Measurements from ENCODE around the gene LIMS1.
"Not testable (repeated sequence)": the region's sequence is repeated elsewhere in the genome, so short reads cannot be mapped to it uniquely, and the experiment has no call there.

LIMS1 gene

DNA sequence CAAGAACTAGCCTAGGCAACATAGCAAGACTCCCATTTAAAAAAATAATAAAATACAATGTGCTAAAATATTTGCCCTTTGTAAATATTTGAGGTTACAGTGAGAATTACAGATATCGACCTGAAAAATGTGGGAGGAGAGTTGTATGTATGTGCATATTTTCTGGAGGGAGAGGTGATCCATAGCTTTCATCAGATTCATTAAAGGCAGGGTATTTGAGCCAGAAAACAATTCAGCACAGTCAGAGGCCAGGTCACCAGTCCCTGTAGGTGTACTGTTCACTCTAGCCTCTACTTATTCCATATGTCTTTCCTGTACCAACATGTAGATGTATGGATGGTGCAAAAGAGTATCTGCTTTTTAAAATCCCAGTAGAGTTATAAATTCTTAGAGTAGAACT is 136.0 kb downstream of the LIMS1 start:
- not testable (repeated sequence) for DNase-seq

GRCh38 chr2:108672200-108672805 is 138.0 kb downstream of the LIMS1 start:
- not testable (repeated sequence) for DNase-seq

DNA sequence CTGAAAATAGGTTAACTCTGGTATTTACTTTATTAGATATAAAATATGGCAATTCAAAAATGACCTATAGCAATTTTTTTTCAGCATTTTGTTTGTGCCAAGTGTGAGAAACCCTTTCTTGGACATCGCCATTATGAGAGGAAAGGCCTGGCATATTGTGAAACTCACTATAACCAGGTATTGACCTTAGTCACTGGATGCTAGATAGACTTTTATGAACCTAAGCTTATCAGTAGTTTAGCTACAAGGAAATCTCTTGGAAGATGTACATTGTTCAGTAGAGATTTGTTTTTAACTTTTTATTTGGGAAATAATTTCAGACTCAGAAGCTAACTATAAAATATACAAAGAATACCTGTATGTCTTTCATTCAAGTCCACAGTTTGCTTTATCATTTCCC is 142.3 kb downstream of the LIMS1 start:
- DNase-seq, result not testable (repeated sequence)

DNA sequence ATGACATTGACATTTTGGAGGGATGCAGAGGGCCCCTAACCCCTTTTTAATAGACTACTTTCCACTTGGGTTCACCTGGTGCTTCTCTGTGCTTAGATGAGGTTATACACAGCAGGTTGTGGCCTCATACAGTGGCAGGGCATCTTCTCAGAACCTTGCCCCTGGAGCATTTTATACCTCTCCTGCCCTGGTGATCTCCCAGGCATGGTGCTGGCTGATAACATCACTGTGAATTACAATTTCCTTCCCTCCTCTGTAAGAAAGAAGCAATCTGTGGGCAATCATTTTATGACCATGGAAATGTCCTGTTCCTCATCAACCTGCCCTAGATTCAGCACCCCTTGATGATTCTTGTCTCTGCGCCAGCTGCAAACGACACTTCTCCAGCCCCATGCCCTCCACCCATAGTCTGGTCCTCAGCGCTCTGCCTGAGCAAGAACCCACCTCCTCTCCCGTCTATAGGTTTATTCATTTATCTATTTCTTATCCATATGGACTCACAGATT is 143.0 kb downstream of the LIMS1 start:
- DNase-seq, result not testable (repeated sequence)

GRCh38 chr2:108678198-108678651 is 144.0 kb downstream of the LIMS1 start:
- not testable (repeated sequence) for DNase-seq

DNA sequence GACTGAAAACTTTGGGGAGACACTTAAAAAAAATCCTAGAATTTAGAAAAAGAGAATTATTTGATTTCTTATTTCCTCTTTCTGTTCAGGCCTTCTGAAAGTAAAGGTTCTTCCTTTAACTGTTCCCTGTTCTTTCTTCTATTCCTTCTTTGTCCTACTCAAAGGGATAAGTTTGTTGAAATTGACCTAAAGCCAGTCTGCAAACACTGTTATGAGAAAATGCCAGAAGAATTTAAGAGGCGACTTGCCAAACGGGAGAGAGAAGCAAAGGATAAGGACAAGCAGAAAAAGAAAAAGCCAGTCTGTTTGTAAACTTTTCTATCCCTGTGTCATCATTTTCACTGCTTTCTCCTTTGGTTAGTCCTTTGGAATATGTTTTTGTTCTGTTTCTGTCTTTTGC is 146.5 kb downstream of the LIMS1 start:
- DNase-seq, result not testable (repeated sequence)

DNA sequence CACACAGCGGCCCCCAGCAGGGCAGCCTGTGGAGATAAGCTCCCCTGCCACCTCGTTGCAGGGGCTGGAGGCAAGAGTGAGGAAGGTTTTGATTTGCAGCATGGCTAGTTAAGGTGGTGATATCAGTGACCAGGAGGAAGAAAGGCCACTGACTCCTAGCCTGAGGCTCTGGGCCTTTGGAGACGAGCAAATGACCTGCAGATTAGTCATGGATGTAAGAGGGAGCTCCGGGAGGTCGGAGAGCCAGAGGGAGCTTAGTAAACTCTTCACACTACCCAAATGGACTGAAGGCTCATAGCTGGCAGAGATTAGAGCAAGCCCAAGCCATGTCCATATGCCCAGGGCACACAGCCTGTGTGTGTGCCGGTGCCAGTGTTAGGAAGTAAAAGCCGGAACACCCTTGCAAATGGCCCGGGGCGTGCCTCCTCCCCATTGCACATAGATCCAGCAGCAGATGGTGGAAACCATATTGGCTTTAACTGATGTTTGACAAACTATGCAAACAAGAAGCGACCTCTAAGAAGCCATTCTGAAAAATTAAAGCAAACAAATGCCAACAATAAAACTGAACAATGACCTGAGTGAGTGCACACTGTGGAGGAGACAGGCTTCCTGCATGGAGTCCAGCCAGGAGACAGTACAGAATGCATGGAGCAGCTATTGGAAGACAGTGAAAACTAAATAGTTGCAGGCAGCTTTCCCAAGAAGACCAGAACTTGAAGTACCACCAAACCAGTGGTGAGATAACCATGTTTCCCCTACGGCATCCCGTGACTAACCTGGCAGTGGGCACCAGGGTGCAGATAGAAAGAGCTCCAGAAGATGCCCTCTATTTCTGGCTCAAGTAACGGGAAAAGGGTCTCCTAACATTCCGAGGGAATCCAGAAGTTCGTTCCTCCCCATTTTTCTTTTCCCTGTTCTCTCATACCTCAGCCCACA is 154.8 kb downstream of the LIMS1 start:
- not testable (repeated sequence) for DNase-seq

GRCh38 chr2:108690001-108690400 is 155.7 kb downstream of the LIMS1 start:
- not testable (repeated sequence) for DNase-seq

DNA sequence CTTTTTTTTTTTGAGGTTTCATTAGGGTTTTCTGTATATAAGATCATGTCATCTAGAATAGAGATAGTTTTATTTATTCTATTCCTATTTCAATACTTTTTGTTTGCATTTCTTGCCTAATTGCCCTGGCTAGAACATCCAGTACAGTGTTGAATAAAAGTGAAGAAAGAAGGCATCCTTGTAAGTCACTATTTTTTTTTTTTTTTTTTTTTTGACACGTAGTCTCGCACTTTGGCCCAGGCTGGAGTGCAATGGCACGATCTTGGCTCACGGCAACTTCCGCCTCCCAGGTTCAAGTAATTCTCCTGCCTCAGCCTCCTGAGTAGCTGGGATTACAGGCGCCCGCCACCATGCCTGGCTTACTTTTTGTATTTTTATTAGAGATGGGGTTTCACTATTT is 157.2 kb downstream of the LIMS1 start:
- DNase-seq, result no peak

DNA sequence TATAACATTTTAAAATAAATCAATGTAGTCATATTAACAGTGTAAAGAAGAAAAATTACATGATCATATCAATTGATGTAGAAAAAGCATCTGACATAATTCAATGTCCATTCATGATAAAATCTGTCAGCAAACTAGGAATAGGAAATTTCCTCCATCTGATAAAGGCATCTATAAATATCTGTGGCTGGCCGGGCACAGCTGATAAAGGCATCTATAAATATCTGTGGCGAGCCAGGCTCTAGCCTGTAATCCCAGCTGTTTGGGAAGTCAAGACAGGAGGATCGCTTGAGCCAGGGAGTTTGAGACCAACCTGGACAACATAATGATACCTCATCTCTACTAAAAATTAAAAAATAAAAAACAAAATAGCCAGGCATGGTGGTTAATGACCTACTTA is 166.9 kb downstream of the LIMS1 start:
- no peak for DNase-seq

- no peak for DNase-seq
These were observed 167.5 kb downstream of the LIMS1 start for GRCh38 chr2:108701806-108702205.

- DNase-seq, result no peak
These were observed 170.6 kb downstream of the LIMS1 start for GRCh38 chr2:108704871-108705270.

- no peak for DNase-seq
These were observed 173.0 kb downstream of the LIMS1 start for GRCh38 chr2:108707300-108707699.

- not testable (repeated sequence) for DNase-seq
These were observed 182.7 kb downstream of the LIMS1 start for GRCh38 chr2:108716971-108717370.

DNA sequence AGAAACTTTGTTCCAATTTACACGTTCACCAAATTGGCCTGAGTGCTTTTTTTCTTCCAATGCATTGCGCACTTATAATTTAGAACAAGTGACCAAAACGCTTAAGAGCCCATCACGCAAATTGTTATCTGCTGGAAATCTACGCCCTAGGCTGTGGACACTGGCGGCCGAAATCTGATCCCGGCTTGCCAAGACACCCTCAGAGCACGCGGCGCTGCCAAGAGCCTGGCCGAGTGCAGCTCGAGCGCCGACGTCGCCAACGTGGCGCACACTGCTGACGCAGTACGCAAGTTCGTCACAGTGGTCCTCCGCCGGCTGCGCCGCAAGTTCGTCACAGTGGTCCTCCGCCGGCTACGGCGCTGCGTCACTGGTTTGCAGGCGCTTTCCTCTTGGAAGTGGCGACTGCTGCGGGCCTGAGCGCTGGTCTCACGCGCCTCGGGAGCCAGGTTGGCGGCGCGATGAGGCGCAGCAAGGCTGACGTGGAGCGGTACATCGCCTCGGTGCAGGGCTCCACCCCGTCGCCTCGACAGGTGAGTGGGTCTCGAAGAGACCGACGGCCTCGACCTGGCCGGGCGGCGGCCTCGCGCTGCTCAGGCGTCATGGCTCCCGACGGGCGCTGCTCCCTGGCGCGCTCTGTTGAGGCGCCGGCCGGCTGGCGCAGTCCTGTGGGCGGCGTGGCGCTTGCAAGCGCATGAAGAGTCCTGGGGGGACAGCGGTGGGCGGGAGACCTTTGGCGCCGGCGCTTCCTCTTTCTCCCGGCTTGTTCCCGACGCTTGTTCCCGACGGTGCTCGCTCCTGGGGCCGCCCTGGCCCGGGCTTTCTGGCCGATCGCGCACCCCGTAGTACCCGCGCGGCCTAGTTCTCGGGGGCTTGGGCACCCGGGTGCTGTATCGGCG is 185.1 kb downstream of the LIMS1 start, which contains the start of gene RANBP2:
Gene RANBP2, plus strand, starts transcription at position 334 of the 896 bp plus-strand sequence. Its CDS starts 125 bp downstream, at position 459.
- peak; percentile 56 to 83 for DNase-seq

GRCh38 chr2:108726048-108726447 is 191.8 kb downstream of the LIMS1 start:
- not testable (repeated sequence) for DNase-seq

DNA sequence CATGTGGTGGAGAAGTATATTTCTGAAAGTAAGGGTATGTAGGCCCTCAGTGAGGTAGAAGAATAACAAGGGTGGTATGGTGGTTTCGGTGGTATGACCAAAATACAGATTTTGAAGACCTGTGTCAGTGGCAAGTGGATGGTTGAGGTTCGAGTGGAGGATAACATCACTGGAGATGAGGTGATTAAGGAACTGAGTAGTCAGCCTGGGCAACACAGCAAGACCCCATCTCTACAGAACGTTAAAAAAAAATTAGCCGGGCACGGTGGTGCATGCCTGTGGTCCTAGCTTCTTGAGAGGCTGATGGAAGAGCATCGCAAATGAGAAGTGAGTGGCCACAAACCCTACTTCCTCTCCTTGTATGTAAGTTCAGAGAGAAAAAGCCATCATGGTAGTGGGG is 200.4 kb downstream of the LIMS1 start:
- not testable (repeated sequence) for DNase-seq

Measured in cerebellar nuclear complex (tissue), 1 donor.